GM18499 (cell line): Measurements from ENCODE around the gene ZNF821.
"Not testable (repeated sequence)": the region's sequence is repeated elsewhere in the genome, so short reads cannot be mapped to it uniquely, and the experiment has no call there.

Experiments used
- ATAC-seq: cut with Tn5 transposase; IDR thresholded peaks from one replicate; pipeline ENCODE4 v1.9.1; 2021; ENCODE audit warnings: moderate number of reproducible peaks; ENCODE audit not compliant: insufficient read depth, unreplicated experiment

ZNF821 gene

GRCh38 chr16:71883849-71884638 is at the start of gene ZNF821:
Gene ZNF821, minus strand, starts transcription at chr16:71884182. Its CDS starts 4,236 bp downstream, at chr16:71879946.
- ATAC-seq, result no peak

- ATAC-seq, result no peak
These were observed 49.0 kb upstream of the ZNF821 start for GRCh38 chr16:71933017-71933416.

GRCh38 chr16:71931599-71931998 is 47.6 kb upstream of the ZNF821 start:
- no peak for ATAC-seq

- ATAC-seq, result no peak
These were observed 47.0 kb upstream of the ZNF821 start for GRCh38 chr16:71931001-71931400.

GRCh38 chr16:71930013-71930563 is 46.1 kb upstream of the ZNF821 start:
- no peak for ATAC-seq

- no peak for ATAC-seq
These were observed 45.1 kb upstream of the ZNF821 start for GRCh38 chr16:71929048-71929447.

GRCh38 chr16:71927787-71928186 is 43.8 kb upstream of the ZNF821 start:
- ATAC-seq, result no peak

GRCh38 chr16:71927383-71927782 is 43.4 kb upstream of the ZNF821 start:
- ATAC-seq, result no peak

- ATAC-seq, result no peak
These were observed 40.7 kb upstream of the ZNF821 start for GRCh38 chr16:71924710-71925109.

GRCh38 chr16:71923941-71924690 is 40.1 kb upstream of the ZNF821 start:
- no peak for ATAC-seq

- ATAC-seq, result no peak
These were observed 36.7 kb upstream of the ZNF821 start for GRCh38 chr16:71920658-71921057.

GRCh38 chr16:71919035-71919434 is 35.1 kb upstream of the ZNF821 start:
- ATAC-seq, result peak; percentile 82

- ATAC-seq, result no peak
These were observed 33.9 kb upstream of the ZNF821 start for GRCh38 chr16:71917900-71918299.

GRCh38 chr16:71916397-71916920 is 32.5 kb upstream of the ZNF821 start:
- ATAC-seq, result no peak

- no peak for ATAC-seq
These were observed 31.4 kb upstream of the ZNF821 start for GRCh38 chr16:71915350-71915749.

- ATAC-seq, result no peak
These were observed 30.8 kb upstream of the ZNF821 start for GRCh38 chr16:71914802-71915201.

- ATAC-seq, result no peak
These were observed 28.7 kb upstream of the ZNF821 start for GRCh38 chr16:71912534-71913275.

GRCh38 chr16:71911121-71911520 is 27.1 kb upstream of the ZNF821 start:
- ATAC-seq, result no peak

- ATAC-seq, result not testable (repeated sequence)
These were observed 21.8 kb upstream of the ZNF821 start for GRCh38 chr16:71905765-71906164.

GRCh38 chr16:71904239-71904638 is 20.3 kb upstream of the ZNF821 start:
- no peak for ATAC-seq
